Left lung (tissue), 14 donors: ENCODE data around the gene PCGF2. TPM values are rescaled to one million over a fixed set of nuclear protein-coding genes. Genes with fewer than 3 reads are reported as not detected.

ENCODE experiments used
- ATAC-seq: fragments of 200-7000 bp; cut with Tn5 transposase; one replicate; pipeline ENCODE4 v1.9.1; 2020; ENCODE audit warnings: moderate library complexity
- DNase-seq, 4 donors: peaks; one replicate each; pipeline ENCODE4 v3.0.0-alpha.2; 2013 to 2020
- H3K27ac ChIP-seq, 2 donors: fragments of 200-600 bp; sonication (generic) in 1 of 2; one replicate each; pipeline versions ENCODE4 v1.5.0 to v1.8.0; 2020 to 2021
- H3K27me3 ChIP-seq, 2 donors: fragments of 200-600 bp; sonication (generic) in 1 of 2; one replicate each; pipeline versions ENCODE4 v1.5.0 to v1.8.0; 2020 to 2021
- H3K36me3 ChIP-seq, 2 donors: fragments of 200-600 bp; sonication (generic) in 1 of 2; one replicate each; pipeline versions ENCODE4 v1.5.0 to v1.8.0; 2020 to 2021
- H3K4me1 ChIP-seq, 2 donors: fragments of 200-600 bp; one replicate each; pipeline ENCODE4 v1.8.0; 2021
- H3K4me3 ChIP-seq, 2 donors: fragments of 200-600 bp; sonication (generic) in 1 of 2; one replicate each; pipeline versions ENCODE4 v1.5.0 to v1.8.0; 2020 to 2021; ENCODE audit warnings: mild to moderate bottlenecking in 1 of 2
- H3K9me3 ChIP-seq, 2 donors: fragments of 200-600 bp; sonication (generic) in 1 of 2; one replicate each; pipeline versions ENCODE4 v1.5.0 to v1.8.0; 2020 to 2021
- CTCF ChIP-seq, 2 donors: fragments of 200-600 bp; sonication (generic) in 1 of 2; IDR thresholded peaks; one replicate each; pipeline versions ENCODE4 v1.5.0 to v1.8.0; 2021; ENCODE audit warnings: antibody characterized with exemption in 2 of 2
- intact Hi-C, 2 donors: fragments of 100-400 bp; cut with DNase I; formaldehyde crosslinking; loops; one replicate each; pipeline versions ENCODE4 v1.11.2 to v1.14.2; 2022
- long read RNA-seq, 12 donors: library from polyadenylated mRNA in 2 of 12; unstranded in 2 of 12; transcript quantifications; one replicate each; pipeline ENCODE4 v2.0.0 and lab custom pipeline, GENCODE V29; 2019 to 2026
- polyA plus RNA-seq, 6 donors: library from polyadenylated mRNA; unstranded; fragments of 120-200 nt; gene quantifications; one replicate each; pipeline ENCODE4 v1.2.1, GENCODE V29; 2013; ENCODE audit not compliant: insufficient read length in 6 of 6
- total RNA-seq, 2 donors: library from RNA; stranded (reverse); fragmentation: NEBNext Ultra II Directional; extraction: Animal tissue kit (Norgen Biotek cat#: 25700); gene quantifications; one replicate each; pipeline ENCODE4 v1.2.1, GENCODE V29; 2021
- donor health status: DM: no; HTN: yes; CAD: no.
- donor health status: DM: no; HTN: no; CAD: no.

The PCGF2 gene
- total RNA-seq (10 to 100 TPM; 40.0 to 49.5 TPM), polyA plus RNA-seq (100 to 1,000 TPM in 1 of 6 donors, 10 to 100 TPM in 5; 73.8 to 102 (median 90.0) TPM)
- long read RNA-seq, donor 1, partial matches to known transcripts = 226 of 433 reads
- long read RNA-seq, donor 1, other reads (novel, unspliced or antisense) = 202 of 433 reads
- long read RNA-seq, donor 2, partial matches to known transcripts = 25 of 44 reads
- long read RNA-seq, donor 2, other reads (novel, unspliced or antisense) = 17 of 44 reads
- long read RNA-seq, donor 3, partial matches to known transcripts = 254 of 257 reads
- long read RNA-seq, donor 3, other reads (novel, unspliced or antisense) = 0 of 257 reads
- long read RNA-seq, donor 4, partial matches to known transcripts = 0 of 2 reads
- long read RNA-seq, donor 4, other reads (novel, unspliced or antisense) = 2 of 2 reads
- long read RNA-seq, donor 5, partial matches to known transcripts = 54 of 68 reads
- long read RNA-seq, donor 5, other reads (novel, unspliced or antisense) = 14 of 68 reads
- long read RNA-seq, donor 6, partial matches to known transcripts = 12 of 14 reads
- long read RNA-seq, donor 6, other reads (novel, unspliced or antisense) = 0 of 14 reads
- long read RNA-seq, donor 7, partial matches to known transcripts = 8 of 10 reads
- long read RNA-seq, donor 7, other reads (novel, unspliced or antisense) = 0 of 10 reads
- long read RNA-seq, donor 8, partial matches to known transcripts = 0 of 19 reads
- long read RNA-seq, donor 8, other reads (novel, unspliced or antisense) = 16 of 19 reads
- long read RNA-seq, donor 9 = 0 reads
- long read RNA-seq, donor 10 = 0 reads
- long read RNA-seq, donor 11 = 0 reads
- long read RNA-seq, donor 12, partial matches to known transcripts = 9 of 13 reads
- long read RNA-seq, donor 12, other reads (novel, unspliced or antisense) = 0 of 13 reads

- DNase-seq = peak; percentile 88 to 95 (median 90)
- intact Hi-C loops = no loop called here
- peaks cover 0 to 69% of the 10 kb centered on the region in 2 donors for H3K27me3 ChIP-seq
- H3K9me3 ChIP-seq = no peaks in the 10 kb centered on the region
- ATAC-seq = peak; percentile 23
- no peak for TF ChIP-seq CTCF (IDR thresholded peaks at IDR 0.05)
- H3K36me3 ChIP-seq = no peaks in the 10 kb centered on the region
- peak within 1 kb of the TSS; percentile 88 to 90 for H3K27ac ChIP-seq
- H3K4me3 ChIP-seq = peak within 1 kb of the TSS; percentile 89 to 97
- H3K4me1 ChIP-seq = peaks cover 11 to 78% of the 10 kb centered on the region in 2 donors
These were observed at the start of gene PCGF2 for GRCh38 chr17:38748149-38748891. PCGF2 (minus strand) TSS chr17:38748336; CDS start chr17:38740402, 7,934 bp downstream.

GRCh38 chr17:38797828-38798227 is 49.7 kb upstream of the PCGF2 start:
- ATAC-seq = no peak
- intact Hi-C loops = no loop called here
- no peak for DNase-seq
- Histone ChIP-seq H3K9me3 (no peaks in the 10 kb centered on the region), H3K4me1 (peaks cover 18 to 42% of the 10 kb centered on the region in 2 donors), H3K36me3 (peaks cover 0 to 33% of the 10 kb centered on the region in 2 donors), H3K27ac (peak overlapping the region; percentile 99), H3K4me3 (peak overlapping the region; percentile 88 to 90), H3K27me3 (no peaks in the 10 kb centered on the region)
- no peak for TF ChIP-seq CTCF (IDR thresholded peaks at IDR 0.05)

- peak overlapping the region in 1 of 2 donors; percentile 90 for H3K4me3 ChIP-seq
- intact Hi-C loops = no loop called here
- ATAC-seq = no peak
- DNase-seq = no peak
- H3K27me3 ChIP-seq = no peaks in the 10 kb centered on the region
- peaks cover 18 to 42% of the 10 kb centered on the region in 2 donors for H3K4me1 ChIP-seq
- peaks cover 0 to 33% of the 10 kb centered on the region in 2 donors for H3K36me3 ChIP-seq
- peak overlapping the region in 1 of 2 donors; percentile 21 for H3K27ac ChIP-seq
- H3K9me3 ChIP-seq = no peaks in the 10 kb centered on the region
- no peak for TF ChIP-seq CTCF (IDR thresholded peaks at IDR 0.05)
These were observed 49.0 kb upstream of the PCGF2 start for GRCh38 chr17:38797158-38797490.

- H3K4me3 ChIP-seq = no peak overlapping the region
- intact Hi-C loops = no loop called here
- ATAC-seq = no peak
These were observed 48.5 kb upstream of the PCGF2 start for GRCh38 chr17:38796451-38797157.

More at GRCh38 chr17:38796451-38797157, 48.5 kb upstream of the PCGF2 start:
- H3K9me3 ChIP-seq = no peaks in the 10 kb centered on the region
- peaks cover 0 to 30% of the 10 kb centered on the region in 2 donors for H3K36me3 ChIP-seq
- DNase-seq = no peak
- H3K4me1 ChIP-seq = peaks cover 18 to 42% of the 10 kb centered on the region in 2 donors
- no peak overlapping the region for H3K27ac ChIP-seq
- TF ChIP-seq CTCF (IDR thresholded peaks at IDR 0.05) = no peak
- no peaks in the 10 kb centered on the region for H3K27me3 ChIP-seq
